ENCODE data around the gene RAPGEF5.

DNA sequence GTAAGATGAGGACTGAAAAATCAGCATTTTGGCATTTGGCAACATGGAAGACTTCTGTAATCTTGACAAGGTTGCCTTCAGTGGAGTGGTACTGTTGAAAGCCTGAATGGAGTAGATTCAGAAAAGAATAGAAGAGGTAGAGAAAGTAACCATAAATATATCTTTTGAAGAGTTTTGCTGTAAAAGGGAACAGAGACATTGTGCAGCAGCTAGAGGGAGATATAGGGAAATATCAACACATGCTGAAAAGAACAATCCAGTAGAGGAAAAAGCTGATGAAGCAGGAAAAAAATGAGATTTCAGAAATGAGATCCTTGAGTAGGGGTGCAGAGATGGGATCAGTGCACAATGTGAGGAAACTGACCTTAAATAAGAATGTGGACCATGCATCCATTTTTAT is 60.0 kb downstream of the RAPGEF5 start:
- TF ChIP-seq, protein P1, sequence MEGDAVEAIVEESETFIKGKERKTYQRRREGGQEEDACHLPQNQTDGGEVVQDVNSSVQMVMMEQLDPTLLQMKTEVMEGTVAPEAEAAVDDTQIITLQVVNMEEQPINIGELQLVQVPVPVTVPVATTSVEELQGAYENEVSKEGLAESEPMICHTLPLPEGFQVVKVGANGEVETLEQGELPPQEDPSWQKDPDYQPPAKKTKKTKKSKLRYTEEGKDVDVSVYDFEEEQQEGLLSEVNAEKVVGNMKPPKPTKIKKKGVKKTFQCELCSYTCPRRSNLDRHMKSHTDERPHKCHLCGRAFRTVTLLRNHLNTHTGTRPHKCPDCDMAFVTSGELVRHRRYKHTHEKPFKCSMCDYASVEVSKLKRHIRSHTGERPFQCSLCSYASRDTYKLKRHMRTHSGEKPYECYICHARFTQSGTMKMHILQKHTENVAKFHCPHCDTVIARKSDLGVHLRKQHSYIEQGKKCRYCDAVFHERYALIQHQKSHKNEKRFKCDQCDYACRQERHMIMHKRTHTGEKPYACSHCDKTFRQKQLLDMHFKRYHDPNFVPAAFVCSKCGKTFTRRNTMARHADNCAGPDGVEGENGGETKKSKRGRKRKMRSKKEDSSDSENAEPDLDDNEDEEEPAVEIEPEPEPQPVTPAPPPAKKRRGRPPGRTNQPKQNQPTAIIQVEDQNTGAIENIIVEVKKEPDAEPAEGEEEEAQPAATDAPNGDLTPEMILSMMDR (IDR thresholded peaks at IDR 0.05): peak in 3 of 6 experiments; percentile 15 to 26 (median 20)
- TF ChIP-seq POLR2A (IDR thresholded peaks at IDR 0.05): no peak
